PC-3 (cell line): ENCODE measurements around the gene CPEB1. TPM values are rescaled to one million over a fixed set of nuclear protein-coding genes. Genes with fewer than 3 reads are reported as not detected.

Source experiments
- ATAC-seq: fragments of 200-7000 bp; cut with Tn5 transposase; 2 replicates; pipeline ENCODE4 v1.9.1; 2020; ENCODE audit warnings: mild to moderate bottlenecking, moderate library complexity
- BruUV-seq: library from RNA; stranded (reverse); fragments of 400-500 nt; replicated peaks from 2 replicates; lab custom pipeline; 2021; lab: Mats Ljungman, UMichigan
- CTCF ChIA-PET: fragments of 300-600 bp; sonication (Branson Sonifier 250); formaldehyde crosslinking; loops from one replicate; lab custom pipeline; 2022; ENCODE audit warnings: antibody characterized with exemption; lab: Charles Lee
- POLR2A ChIA-PET: fragments of 300-600 bp; sonication (Branson Sonifier 250); formaldehyde crosslinking; loops from one replicate; lab custom pipeline; 2022; ENCODE audit warnings: antibody characterized with exemption; ENCODE audit not compliant: unreplicated experiment; lab: Charles Lee
- DNase-seq: peaks from one replicate; pipeline ENCODE4 v3.0.0-alpha.2; 2015
- H2AFZ ChIP-seq: fragments of 300-600 bp; sonication (generic); 2 replicates; pipeline ENCODE4 v1.6.0; 2016; ENCODE audit warnings: antibody characterized with exemption, low read length
- H3F3A ChIP-seq: fragments of 300-600 bp; sonication (generic); one replicate; pipeline ENCODE4 v1.6.0; 2017; ENCODE audit warnings: antibody characterized with exemption, low read length, control low read depth, mild to moderate bottlenecking; ENCODE audit not compliant: unreplicated experiment
- H3K27ac ChIP-seq: fragments of 300-600 bp; sonication (generic); 2 replicates; pipeline ENCODE4 v1.5.1; 2016; ENCODE audit warnings: mild to moderate bottlenecking, low read length
- H3K27me3 ChIP-seq: fragments of 300-600 bp; sonication (generic); 2 replicates; pipeline ENCODE4 v1.6.1; 2016; ENCODE audit warnings: low read length, mixed read lengths
- H3K36me3 ChIP-seq: fragments of 300-600 bp; sonication (generic); 2 replicates; pipeline ENCODE4 v1.6.1; 2016; ENCODE audit warnings: low read depth, mixed run types, low read length, mixed read lengths
- H3K4me1 ChIP-seq: fragments of 300-600 bp; sonication (generic); 2 replicates; pipeline ENCODE4 v1.5.1; 2016; ENCODE audit warnings: low read length; ENCODE audit not compliant: insufficient read depth
- H3K4me2 ChIP-seq: fragments of 300-600 bp; sonication (generic); 2 replicates; pipeline ENCODE4 v1.6.0; 2016; ENCODE audit warnings: low read length
- H3K4me3 ChIP-seq: fragments of 300-600 bp; sonication (generic); 2 replicates; pipeline ENCODE4 v1.5.1; 2016; ENCODE audit warnings: mild to moderate bottlenecking, low read length, mixed read lengths
- H3K79me2 ChIP-seq: fragments of 300-600 bp; sonication (generic); 2 replicates; pipeline ENCODE4 v1.6.1; 2017; ENCODE audit warnings: low read length, mixed read lengths
- H3K9ac ChIP-seq: fragments of 300-600 bp; sonication (generic); 2 replicates; pipeline ENCODE4 v1.6.0; 2016; ENCODE audit warnings: mild to moderate bottlenecking, low read length
- H3K9me2 ChIP-seq: fragments of 300-600 bp; sonication (generic); replicated peaks from 2 replicates; pipeline ENCODE4 v1.6.1; 2016; ENCODE audit warnings: mixed run types, low read length, mixed read lengths
- H3K9me3 ChIP-seq: fragments of 300-600 bp; sonication (generic); 2 replicates; pipeline ENCODE4 v1.6.1; 2016; ENCODE audit warnings: low read length, mixed read lengths
- H4K20me1 ChIP-seq: fragments of 300-600 bp; sonication (generic); 2 replicates; pipeline ENCODE4 v1.6.1; 2016; ENCODE audit warnings: low read length, mixed read lengths
- EZH2 ChIP-seq: fragments of 300-600 bp; sonication (generic); IDR thresholded peaks from one replicate; pipeline ENCODE4 v1.6.1; 2017; ENCODE audit warnings: antibody characterized with exemption, mild to moderate bottlenecking, low read length; ENCODE audit not compliant: unreplicated experiment
- EZH2phosphoT487 ChIP-seq: fragments of 300-600 bp; sonication (generic); IDR thresholded peaks from 2 replicates; pipeline ENCODE4 v1.6.1; 2018; ENCODE audit warnings: mild to moderate bottlenecking, antibody characterized with exemption, low read length, borderline replicate concordance
- intact Hi-C: fragments of 100-400 bp; cut with micrococcal nuclease; formaldehyde crosslinking; loops from 2 replicates; pipeline ENCODE4 v1.9.0; 2023
- total RNA-seq: library from RNA; depleted of rRNA; stranded (reverse); fragments of >200 nt; gene quantifications from 2 replicates; pipeline ENCODE4 v1.2.3, GENCODE V29; 2014
- TF ChIP-seq, protein P1 (sequence below): fragments of 300-600 bp; sonication (generic); conservative IDR thresholded peaks from 2 replicates; pipeline ENCODE4 v1.5.1; 2017; ENCODE audit warnings: antibody characterized with exemption, low read depth, mild to moderate bottlenecking, low read length

Gene CPEB1
- total RNA-seq, 1 experiment from 2014 or later = 3.3 TPM

DNA sequence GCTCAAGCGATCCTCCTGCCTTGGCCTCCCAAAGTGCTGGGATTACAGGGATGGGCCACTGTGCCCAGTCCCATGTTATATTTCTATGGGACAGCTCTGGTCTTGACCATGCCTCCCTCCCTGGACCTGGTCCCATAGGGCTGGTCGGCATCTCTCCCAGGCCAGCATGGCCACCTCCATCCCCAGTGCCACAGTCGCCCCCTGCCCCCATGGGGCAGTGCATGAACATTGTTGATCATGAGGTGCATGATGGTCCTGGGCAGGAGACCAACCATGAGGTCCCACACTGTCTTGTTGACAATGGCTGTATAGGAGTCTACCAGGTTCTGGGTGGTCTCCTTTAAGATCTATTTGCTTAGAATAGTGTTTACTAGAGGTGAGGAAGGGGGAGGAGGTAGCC is 113.4 kb downstream of the CPEB1 start:
- DNase-seq = no peak
- Histone ChIP-seq H3K9me2 (no peaks in the 10 kb centered on the region), H3K27ac (no peak overlapping the region), H3K9ac (no peak overlapping the region), H3K4me3 (no peak overlapping the region), H3K27me3 (no peaks in the 10 kb centered on the region), H2AFZ (no peak overlapping the region), H3K79me2 (peaks cover 26% of the 10 kb centered on the region), H4K20me1 (peaks cover 33% of the 10 kb centered on the region), H3F3A (peaks cover 19% of the 10 kb centered on the region), H3K36me3 (peaks cover 42% of the 10 kb centered on the region), H3K9me3 (no peaks in the 10 kb centered on the region), H3K4me2 (no peak overlapping the region), H3K4me1 (peaks cover 11% of the 10 kb centered on the region)
- TF ChIP-seq EZH2phosphoT487 = no peak
- TF ChIP-seq, protein P1, sequence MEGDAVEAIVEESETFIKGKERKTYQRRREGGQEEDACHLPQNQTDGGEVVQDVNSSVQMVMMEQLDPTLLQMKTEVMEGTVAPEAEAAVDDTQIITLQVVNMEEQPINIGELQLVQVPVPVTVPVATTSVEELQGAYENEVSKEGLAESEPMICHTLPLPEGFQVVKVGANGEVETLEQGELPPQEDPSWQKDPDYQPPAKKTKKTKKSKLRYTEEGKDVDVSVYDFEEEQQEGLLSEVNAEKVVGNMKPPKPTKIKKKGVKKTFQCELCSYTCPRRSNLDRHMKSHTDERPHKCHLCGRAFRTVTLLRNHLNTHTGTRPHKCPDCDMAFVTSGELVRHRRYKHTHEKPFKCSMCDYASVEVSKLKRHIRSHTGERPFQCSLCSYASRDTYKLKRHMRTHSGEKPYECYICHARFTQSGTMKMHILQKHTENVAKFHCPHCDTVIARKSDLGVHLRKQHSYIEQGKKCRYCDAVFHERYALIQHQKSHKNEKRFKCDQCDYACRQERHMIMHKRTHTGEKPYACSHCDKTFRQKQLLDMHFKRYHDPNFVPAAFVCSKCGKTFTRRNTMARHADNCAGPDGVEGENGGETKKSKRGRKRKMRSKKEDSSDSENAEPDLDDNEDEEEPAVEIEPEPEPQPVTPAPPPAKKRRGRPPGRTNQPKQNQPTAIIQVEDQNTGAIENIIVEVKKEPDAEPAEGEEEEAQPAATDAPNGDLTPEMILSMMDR = no peak
- TF ChIP-seq EZH2 = no peak
- BruUV-seq = no TSS peak
- POLR2A ChIA-PET = no interaction called here
- CTCF ChIA-PET = no interaction called here
- ATAC-seq = no peak
- intact Hi-C loops = no loop called here

DNA sequence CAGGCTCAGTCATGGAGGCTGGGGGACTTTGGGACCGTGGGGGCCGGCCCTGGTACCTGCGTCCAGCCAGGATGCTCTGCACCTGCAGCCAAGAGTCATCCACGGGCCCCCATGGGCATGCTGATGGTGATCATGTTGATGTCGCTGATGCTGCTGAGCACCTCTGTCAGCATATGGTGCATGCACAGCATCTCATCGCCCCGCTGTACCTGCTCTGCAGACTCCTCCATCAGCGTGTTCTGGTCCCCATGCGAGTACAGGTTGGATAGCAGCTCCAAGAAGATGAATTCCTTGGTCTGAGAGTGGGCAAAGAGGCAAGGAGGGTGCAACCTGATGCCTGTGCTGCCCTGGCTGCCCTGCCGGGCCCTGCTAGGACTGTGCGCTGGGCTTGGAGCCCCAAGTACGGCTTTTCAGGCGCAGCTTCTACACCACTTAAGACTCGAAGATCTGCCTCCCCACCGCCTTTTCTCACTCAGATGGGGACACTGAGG is 114.1 kb downstream of the CPEB1 start:
- Histone ChIP-seq H3K9me3 (no peaks in the 10 kb centered on the region), H3K27me3 (no peaks in the 10 kb centered on the region), H3K79me2 (peaks cover 18% of the 10 kb centered on the region), H3K4me1 (peaks cover 3% of the 10 kb centered on the region; the same call in 1 of the 2 replicates), H3K9me2 (no peaks in the 10 kb centered on the region), H3K27ac (no peak overlapping the region), H3K4me2 (no peak overlapping the region), H3F3A (peaks cover 19% of the 10 kb centered on the region), H2AFZ (no peak overlapping the region), H3K36me3 (peaks cover 35% of the 10 kb centered on the region), H4K20me1 (peaks cover 25% of the 10 kb centered on the region), H3K9ac (no peak overlapping the region), H3K4me3 (no peak overlapping the region)
- no peak for TF ChIP-seq EZH2phosphoT487
- TF ChIP-seq EZH2 = no peak
- TF ChIP-seq, protein P1 = no peak
- ATAC-seq (no peak), DNase-seq (no peak)
- BruUV-seq = no TSS peak
- POLR2A ChIA-PET = no interaction called here
- intact Hi-C loops = no loop called here
- CTCF ChIA-PET = no interaction called here

DNA sequence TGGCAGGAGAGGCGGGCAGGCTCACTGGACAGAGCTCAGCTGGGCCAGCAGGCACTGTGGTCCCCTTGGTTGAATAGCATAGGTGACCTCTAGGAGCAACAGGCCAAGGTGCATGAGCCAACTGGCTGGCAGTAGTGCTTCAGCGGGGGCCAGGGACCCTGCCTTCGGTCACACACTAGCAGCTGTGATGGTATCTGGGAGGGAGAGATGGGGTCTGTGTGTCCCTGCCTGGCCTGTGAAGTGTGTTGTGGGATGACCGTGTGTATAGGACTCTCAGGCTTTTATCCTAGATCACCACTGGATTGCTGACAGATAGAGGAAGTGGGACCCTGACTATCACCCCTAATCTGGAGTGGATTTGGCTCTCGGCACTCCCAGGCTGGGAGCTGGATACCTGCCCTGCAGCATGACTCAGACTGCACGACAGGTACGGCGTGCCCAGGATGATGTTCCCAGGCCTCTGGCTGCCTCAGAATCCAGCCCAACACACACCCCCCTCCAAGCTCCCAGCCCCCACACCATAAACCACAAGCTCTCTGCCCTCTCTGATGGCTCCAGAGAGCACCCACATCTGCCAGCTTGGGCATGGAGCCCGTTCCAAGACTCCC is 114.7 kb downstream of the CPEB1 start:
- Histone ChIP-seq H3K9ac (no peak overlapping the region), H3K4me1 (peaks cover 3% of the 10 kb centered on the region; the same call in 1 of the 2 replicates), H3K4me3 (no peak overlapping the region), H3K4me2 (no peak overlapping the region), H3K9me2 (no peaks in the 10 kb centered on the region), H3K27ac (no peak overlapping the region), H2AFZ (no peak overlapping the region), H3F3A (peaks cover 19% of the 10 kb centered on the region), H4K20me1 (peaks cover 20% of the 10 kb centered on the region), H3K36me3 (peaks cover 29% of the 10 kb centered on the region), H3K79me2 (peaks cover 13% of the 10 kb centered on the region), H3K9me3 (no peaks in the 10 kb centered on the region), H3K27me3 (no peaks in the 10 kb centered on the region)
- ChIA-PET CTCF (no interaction called here), POLR2A (no interaction called here)
- intact Hi-C loops = no loop called here
- peak; percentile 11; the same call in 1 of the 2 replicates for ATAC-seq
- BruUV-seq = no TSS peak
- DNase-seq = peak; percentile 31
- TF ChIP-seq EZH2phosphoT487 = no peak
- no peak for TF ChIP-seq EZH2
- TF ChIP-seq, protein P1 = no peak
